ENCODE data around the gene RPTN.
"Not testable (repeated sequence)": the region's sequence is repeated elsewhere in the genome, so short reads cannot be mapped to it uniquely, and the experiment has no call there.

Gene RPTN

DNA sequence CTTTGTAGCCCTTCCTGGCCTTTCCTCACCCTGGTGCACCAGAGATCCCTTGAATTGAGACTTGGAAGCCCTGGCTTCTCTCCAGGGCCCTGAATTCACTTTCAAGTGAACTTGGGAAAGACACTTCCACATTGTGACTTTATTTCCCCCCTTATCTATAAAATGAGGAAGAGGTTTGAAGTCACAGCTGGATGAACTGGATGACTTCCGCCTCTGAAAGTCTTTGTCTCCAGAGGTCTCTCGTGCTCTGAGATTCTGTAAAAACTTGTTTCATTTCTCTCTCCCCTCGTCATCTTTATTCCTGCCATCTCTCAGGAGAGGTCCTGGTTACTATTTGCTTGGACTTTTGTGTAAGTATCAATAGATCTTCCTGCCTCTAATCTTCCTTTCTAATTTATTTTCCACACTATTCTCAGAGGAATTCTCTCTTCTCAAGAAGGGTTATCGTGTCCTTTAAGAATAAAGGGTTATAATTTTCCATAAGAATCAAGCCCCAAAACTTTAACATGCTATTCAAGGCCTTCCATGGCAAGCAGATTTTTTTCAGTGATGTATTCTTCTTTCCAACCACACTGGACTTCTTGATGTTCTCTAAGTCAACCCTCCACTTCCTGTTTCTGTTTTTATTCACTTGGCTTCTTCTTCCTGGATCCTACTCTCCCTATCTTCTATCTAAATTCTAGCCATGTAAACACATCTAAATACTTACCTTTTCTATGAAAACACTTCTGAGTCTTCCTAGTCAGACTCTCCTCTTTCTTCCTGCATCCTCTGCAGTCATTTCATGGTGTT is 6.5 kb upstream of the RPTN start:
- DNase-seq (ENCODE audit: low spot score) = no peak

DNA sequence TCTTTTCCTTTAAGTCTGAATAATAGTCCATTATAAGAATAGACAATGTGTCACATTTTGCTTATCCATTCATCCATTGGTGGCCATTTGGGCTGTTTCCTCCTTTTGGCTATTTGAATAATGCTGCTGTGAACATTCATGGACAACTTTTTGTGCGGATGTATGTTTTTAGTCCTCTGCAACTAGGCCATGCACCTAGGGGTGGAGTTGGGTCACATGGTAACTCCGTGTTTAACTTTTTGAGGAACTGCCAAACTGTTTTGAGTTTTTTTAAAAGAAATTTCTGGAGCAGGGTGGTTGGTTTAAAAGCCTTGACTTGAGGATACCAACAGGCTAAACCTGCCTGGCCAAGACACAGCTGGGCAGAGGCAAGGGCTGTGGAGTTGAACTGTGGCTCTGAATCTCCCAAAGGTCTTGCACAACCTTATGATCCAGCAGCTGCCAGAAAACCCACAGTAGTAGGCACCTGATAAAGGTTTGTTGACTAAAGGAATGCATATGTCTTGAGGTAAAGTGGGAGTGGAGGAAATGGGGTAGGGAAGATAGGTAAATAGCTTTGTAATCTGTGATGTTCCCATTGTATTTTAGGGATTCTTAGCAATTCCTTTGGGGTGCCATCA is 5.6 kb upstream of the RPTN start:
- DNase-seq (ENCODE audit: low spot score) = no peak

DNA sequence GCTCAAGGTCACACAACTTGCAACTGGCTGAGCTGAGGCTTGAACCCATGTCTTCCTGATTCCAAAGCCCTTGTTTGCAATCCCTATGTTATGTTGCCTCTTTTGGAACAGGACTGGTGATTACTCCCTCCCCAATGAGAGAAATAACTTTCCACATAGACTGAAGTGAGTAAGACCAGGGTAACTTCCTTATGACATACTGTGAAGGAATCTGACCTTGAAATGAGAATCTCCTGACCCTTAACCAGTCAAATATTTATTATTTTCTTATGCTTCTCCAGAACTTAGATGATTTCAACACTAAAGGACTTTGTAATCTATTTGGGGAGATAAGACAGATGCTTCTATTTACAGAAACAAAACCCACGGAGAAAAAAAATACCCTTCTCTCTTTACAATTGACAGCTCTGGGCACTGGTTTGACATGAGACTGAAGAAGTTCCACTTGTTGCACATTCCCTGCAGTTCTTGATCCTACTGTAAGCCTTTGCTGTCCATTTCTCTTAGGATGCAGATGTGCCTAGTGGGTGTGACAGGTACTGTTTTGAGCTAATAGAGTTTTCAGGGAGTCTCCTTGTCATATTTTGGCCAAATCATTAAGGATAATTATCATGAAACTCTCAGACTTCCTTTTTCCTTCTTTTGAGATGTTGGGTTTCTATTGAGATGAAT is 3.9 kb upstream of the RPTN start:
- DNase-seq (ENCODE audit: low spot score) = no peak

DNA sequence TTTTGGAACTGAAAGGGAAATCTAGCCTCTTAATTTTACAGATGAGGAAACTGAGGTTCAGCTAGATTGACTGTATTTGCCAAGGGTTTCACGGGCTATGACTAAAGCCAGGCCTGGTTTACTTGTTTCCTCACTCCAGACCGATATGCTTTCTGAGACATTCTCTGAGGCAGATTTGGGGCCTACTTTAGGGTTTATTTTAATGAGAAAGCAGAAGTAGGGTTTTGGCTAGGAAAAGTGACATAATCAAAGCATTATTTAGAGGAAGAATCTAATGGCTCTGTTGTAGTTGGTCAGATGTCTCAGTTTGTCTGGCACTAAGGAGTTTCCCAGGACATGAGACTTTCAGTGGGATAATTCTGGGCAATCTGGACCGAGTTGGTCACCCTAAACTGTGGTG is 1.5 kb upstream of the RPTN start:
- no peak for DNase-seq (ENCODE audit: low spot score)

DNA sequence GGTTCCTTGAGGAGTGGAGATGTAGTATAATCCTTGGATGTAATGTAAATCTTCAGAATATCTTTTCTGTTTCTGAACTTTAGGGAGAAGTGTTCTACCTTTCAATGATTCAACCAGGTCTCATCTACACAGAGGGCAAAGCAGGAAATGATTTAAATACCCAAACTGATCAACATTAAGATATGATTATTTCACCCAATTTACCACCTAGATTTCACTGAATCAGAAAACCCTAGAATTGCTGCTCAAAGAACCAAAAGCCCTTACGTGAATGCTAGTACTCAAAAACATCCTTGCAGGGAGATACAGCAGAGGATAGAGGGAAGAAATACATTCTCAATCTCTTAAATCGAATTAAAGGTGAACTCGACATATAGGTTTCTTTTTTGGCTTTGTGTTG is 5.0 kb downstream of the RPTN start:
- no peak for DNase-seq (ENCODE audit: low spot score)

DNA sequence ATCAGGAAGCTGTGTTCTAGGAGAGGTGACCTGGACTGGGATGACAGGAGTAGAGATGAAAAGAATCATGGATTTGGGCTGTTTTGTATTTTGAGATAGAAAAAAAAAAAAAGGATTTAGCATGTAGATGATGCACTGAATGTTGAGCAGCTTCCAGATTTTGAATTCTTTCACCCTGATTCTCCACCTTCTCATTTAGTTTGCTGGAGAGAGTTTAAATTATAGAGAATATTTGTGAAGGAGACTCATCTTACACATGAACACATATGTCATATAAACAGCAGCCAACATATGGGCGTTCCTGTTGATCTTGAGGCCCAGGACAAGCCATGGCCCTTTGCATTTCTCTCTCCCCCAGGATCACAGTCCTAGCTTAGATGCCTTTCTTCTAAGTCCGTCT is 7.4 kb downstream of the RPTN start:
- no peak for DNase-seq (ENCODE audit: low spot score)

DNA sequence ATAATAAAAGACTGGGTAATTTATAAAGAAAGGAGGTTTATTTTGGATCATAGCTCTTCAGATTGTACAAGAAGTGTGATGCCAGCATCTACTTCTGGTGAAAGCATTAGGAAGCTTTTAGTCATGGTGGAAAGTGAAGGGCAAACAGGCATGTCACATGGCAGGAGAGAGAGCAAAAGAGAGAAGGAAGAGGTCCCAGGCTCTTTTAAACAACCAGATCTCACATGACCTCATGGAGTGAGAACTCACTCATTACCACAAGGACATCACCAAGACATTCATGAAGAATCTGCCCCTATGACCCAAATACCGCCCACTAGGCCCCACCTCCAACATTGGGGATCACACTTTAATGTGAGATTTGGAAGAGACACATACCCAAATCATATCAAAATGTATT is 10.0 kb downstream of the RPTN start:
- no peak for DNase-seq (ENCODE audit: low spot score)

DNA sequence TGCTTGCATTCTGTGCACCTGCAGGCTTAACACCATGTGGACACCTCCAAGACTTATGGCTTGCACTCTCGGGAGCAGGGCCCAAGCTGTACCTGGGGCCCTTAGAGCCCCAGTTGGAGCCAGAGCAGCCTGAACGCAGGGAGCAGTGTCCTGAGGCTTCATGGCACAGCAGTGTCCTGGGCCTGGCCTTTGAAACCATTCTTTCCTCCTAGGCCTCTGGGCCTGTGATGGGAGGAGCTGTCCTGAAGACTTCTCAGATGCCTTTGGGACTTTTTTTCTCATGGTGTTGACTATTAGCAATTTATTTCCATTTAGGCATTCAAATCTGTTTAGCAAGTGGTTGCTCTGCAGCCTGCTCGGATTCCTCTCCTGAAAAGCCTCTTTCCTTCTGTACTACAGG is 11.0 kb downstream of the RPTN start:
- no peak for DNase-seq (ENCODE audit: low spot score)

DNA sequence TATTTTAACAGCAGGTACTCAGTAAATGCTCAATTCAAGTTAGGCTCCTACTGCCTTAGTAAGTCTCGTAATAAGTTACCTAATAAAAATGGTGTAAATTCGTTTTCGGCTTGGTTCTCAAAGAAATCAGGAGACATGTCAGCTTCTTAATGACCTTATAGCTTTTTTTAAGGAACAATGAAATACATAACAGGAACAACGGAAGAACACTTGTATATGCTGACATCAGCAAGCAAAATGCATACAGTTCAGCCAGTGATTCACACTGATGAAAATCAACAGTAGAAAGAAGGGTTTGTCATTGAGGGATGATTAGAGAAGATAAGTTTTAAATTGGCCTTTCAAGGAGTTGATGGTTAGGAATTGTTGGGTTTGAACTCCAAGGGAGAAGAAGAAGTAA is 13.3 kb downstream of the RPTN start:
- DNase-seq (ENCODE audit: low spot score) = no peak

DNA sequence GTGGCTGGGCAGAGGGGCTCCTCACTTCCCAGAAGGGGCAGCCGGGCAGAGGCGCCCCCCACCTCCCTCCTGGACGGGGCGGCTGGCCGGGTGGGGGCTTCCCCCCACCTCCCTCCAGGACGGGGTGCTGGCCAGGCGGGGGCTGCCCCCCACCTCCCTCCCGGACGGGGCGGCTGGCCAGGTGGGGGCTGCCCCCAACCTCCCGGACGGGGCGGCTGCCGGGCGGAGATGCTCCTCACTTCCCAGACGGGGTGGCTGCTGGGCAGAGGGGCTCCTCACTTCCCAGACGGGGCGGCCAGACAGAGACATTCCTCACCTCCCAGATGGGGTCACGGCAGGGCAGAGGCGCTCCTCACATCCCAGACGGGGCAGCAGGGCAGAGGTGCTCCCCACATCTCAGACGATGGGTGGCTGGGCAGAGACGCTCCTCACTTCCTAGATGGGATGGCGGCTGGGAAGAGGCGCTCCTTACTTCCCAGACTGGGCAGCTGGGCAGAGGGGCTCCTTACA is 14.3 kb downstream of the RPTN start:
- not testable (repeated sequence) for DNase-seq (ENCODE audit: low spot score)

DNA sequence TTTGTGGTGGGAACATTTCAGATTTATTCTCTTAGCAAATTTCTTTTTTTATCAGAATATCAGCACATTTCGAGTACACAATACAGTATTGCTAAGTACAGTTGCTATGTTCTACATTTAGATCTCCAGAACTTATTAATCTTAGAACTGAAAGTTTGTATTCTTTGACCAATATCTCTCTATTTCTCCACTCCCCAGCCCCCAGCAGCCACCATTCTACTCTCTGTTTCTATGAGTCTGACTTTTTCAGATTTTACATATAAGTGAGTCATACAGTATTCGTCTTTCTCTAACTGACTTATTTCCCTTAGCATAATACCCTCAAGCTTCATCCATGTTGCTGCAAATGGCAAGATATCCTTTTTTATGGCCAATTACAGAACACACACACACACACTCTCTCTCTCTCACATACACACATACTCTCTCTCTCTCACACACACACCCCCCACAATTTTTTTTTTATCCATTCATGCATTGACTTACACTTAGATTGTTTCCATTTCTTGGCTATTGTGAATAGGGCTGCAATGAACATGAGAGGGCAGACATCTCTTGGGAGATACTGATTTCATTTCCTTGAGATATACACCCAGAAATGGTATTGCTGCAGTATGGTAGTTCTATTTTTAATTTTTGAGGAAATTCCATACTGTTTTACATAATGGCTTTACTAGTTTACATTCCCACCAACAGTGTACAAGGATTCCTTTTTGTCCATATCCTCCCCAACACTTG is 15.7 kb downstream of the RPTN start:
- DNase-seq (ENCODE audit: low spot score) = peak; percentile 54

DNA sequence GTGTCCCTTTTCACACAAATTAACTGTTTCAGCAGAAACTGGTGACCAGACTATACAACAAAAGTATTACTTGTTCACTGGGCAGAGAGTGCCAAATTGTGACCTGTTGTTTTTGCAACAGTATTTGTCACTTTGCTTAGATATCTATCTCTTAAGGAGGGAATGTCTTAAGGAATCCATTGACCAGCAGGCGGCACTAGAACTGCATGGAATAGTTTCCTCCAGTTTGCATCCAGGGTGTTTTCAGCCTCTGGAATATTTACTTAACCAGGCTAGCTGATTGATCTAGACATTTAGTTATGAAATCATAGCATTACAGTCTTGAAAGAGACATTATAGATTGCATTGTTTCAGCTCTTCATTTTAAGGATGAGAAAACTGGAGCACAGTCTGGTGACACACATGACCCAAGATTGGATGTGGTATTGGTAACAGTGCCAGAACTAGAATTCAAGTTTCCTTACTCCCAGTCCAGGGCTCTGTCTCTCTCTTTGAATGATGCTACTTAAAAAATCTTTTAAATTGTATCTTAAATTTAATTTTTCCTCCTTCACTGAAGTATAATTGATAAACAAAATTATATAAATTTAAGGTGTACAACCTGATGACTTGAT is 16.9 kb downstream of the RPTN start:
- DNase-seq (ENCODE audit: low spot score) = peak; percentile 11

DNA sequence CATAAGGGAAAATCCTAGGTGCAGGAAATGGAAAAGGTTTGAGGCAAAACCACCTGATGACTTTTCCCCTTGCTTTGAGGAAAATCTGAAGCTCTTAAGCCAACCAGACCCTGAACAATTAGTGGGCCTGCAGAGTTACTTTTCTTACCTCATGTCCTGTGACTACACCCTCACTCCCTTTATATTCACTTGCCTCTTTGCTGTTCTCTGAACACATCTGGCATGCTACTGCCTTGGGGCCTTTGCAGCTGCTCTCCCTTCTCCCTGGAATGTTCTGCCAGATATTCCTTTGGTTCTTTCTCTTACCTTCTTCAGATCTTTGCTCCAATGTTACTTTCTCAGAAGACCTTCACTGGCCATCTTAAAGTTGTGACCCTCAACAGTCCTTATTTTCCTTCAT is 21.8 kb downstream of the RPTN start:
- no peak for DNase-seq (ENCODE audit: low spot score)

DNA sequence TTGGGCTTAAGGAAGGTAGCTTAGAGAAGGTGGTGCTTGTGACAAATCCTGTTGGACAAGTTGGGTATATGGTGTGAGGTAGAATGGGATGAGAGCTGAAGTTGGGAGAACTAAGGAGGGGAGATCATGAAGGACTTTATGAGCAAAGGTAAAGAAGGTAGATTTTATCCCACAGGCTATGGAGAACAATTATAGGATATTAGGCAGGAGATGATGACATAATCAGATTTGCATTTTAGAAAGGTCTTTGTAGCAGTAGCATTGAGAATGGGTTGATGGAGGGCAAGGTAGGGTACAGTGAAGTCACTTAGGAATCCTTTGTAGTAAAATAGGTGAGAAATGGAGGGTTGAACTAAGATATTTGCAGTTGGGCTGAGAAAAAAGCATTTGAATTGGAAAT is 28.8 kb downstream of the RPTN start:
- no peak for DNase-seq (ENCODE audit: low spot score)

DNA sequence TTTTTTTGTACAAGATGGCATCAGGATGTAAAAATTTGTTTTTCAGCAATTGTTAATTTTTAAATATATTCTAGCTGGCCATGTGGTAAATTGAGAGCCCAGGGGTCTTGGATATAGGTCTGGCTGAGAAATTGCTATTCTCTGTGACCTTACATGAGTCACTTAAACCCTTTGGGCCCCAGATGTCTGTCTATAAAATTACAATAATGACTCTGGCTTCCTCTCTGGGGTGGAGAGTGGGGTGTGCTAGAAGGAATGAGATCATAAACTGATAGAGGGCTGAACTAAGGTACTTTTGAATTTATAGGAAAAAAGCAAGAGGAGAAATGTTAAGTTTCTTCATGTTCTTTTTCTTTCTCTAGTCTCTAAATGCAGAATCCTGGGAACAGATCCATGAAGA is 31.4 kb downstream of the RPTN start:
- no peak for DNase-seq (ENCODE audit: low spot score)

DNA sequence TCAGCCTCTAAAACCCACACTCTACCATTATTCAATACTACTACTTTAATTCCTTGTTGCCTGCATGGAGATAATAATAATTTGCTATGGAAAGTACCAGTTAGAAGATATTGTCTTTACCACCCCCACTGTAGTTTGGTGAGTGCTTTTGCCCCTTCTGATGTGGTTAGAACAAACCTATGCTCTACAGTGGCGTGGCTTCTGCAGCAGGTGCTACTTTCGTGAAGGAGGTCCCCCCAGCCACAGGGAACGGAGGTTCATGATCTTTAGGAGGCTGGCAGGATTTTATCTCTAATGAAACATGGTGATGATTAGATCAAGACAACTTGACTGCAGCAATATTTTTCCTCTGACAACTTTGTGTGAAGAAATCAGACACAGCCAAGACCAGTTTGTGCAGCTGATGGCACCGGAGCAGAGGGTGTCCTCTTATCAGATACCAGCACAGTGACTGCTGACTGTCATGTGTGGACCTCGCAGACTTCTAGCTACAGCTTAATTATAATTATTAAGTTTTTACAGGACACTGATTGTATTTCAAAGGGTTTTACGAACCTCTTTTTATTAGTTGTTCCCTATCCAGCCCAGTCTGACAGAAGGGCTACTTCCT is 33.1 kb downstream of the RPTN start:
- no peak for DNase-seq (ENCODE audit: low spot score)

DNA sequence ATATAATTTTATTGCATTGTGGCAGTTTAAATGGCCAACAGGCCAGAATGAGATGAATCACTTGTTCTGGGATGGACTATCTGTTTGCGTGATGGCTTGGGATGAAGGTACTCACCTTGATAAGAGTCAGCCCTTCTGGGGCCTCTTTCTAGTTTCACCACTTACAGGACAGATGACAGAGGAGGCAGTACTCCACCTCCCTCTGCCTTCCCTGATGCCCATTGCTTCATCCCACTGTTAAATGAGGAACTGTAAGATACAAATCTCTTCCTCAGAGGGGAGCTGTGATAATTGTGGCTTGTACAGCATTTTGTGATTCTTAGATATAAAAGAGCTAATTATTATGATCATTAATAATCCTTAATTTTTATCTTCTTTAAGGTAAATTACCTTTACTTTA is 40.1 kb downstream of the RPTN start:
- no peak for DNase-seq (ENCODE audit: low spot score)

DNA sequence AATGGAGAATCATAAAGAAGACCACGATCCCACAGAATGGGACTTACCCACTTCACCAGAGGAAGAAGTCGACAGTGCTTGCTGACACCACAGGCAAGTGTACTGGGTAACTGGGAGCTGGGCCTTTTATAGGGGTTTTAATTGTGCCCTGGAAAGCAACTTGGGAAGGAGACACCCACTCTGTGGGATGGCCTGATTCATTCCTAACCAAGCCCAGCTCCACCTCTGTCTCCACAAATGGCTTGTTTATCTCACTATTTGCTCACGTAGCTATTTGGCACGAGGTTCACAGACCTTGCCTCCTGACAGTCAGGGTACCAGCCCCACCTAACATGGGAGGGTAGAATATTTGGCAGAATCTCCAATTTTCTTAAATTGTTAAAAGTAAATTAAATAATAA is 43.7 kb downstream of the RPTN start, which contains the start of gene TCHH:
Gene TCHH, minus strand, starts transcription at position 101 of the 400 bp plus-strand sequence. CDS start 1,364 bp downstream, outside the sequence.
- no peak for DNase-seq (ENCODE audit: low spot score)

DNA sequence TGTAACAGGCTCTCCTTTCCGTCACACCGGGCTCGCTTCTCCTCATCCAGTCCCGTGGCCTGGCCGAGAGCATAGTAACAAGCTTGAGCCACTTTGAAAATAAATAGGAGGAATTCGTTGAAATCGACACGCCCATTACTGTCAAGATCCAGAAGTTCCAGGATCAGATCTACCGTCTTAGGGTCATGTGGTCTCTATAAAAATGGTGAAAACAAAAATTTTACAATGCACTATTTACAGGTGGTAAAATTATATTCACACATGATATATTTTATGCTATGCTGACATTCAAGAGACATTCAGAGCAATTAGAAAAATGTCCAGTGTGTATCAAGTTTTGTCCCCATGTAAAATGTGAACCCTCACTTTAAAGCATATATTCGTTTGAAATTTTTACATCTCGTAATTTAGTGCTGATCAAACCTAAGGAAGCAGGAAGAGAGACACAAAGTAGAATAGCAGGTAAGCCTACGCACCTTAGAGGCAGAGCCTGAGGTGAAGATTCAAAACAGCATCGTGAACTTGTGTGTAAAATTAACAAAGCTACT is 46.1 kb downstream of the RPTN start:
- no peak for DNase-seq (ENCODE audit: low spot score)

DNA sequence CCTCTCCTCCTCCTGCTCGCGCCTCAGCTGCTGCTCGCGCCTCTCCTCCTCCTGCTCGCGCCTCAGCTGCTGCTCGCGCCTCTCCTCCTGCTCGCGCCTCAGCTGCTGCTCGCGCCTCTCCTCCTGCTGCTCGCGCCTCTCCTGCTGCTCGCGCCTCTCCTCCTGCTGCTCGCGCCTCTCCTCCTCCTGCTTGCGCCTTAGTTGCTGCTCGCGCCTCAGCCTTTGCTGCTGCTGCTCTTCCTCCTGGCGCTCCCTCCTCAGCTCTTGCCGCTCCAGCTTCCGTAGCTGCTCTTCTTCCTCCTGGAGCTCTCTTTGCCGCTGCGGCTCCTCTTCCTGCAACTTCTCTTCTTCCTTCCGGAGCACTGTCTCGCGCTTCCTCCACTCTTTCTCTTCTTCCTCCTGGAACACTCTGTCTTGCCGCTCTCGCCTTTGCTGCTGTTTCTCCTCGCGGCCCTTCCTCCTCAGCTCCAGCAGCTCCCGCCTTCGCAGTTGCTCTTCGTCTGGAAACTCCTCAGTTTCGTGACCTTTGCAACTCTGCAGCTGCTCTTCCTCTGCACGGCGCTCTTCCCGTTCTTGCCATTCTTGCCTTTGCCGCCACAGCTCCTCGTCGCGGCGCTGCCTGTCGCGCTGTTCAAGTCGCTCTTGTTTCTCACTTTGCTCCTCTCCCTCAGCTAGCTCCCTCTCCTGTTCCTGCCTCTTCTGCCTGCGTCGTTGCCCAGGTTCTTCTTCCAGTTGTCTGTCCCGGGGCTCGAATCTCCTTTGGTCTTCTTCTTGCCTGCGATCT is 46.7 kb downstream of the RPTN start:
- DNase-seq (ENCODE audit: low spot score) = peak; percentile 4

Measured in activated CD4-positive, alpha-beta T cell treated with anti-CD3 and anti-CD28 coated beads, Interleukin-2, Interleukin-4, amounts not matched to agents 100 ng/mL and 50 ng/mL, durations not matched to agents 16 hours and 8 hours (primary cell).